GM23248 (cell line): ENCODE measurements around the gene MRM3. TPM values are rescaled to one million over a fixed set of nuclear protein-coding genes. Genes with fewer than 3 reads are reported as not detected.

Experiments used
- DNase-seq: peaks from one replicate; pipeline ENCODE4 v3.0.0-alpha.2; 2015
- H2AFZ ChIP-seq: fragments of 200-600 bp; sonication (generic); 2 replicates; pipeline ENCODE4 v1.6.1; 2016; ENCODE audit warnings: antibody characterized with exemption
- H3F3A ChIP-seq: fragments of 200-600 bp; sonication (generic); 2 replicates; pipeline ENCODE4 v1.6.1; 2016; ENCODE audit warnings: mild to moderate bottlenecking, antibody characterized with exemption, mixed run types; ENCODE audit not compliant: insufficient read depth
- H3K27ac ChIP-seq: fragments of 200-600 bp; sonication (generic); 2 replicates; pipeline ENCODE4 v1.5.1; 2016; ENCODE audit warnings: mild to moderate bottlenecking
- H3K27me3 ChIP-seq: fragments of 200-600 bp; sonication (generic); replicated peaks from 2 replicates; pipeline ENCODE4 v1.6.1; 2016; ENCODE audit warnings: mild to moderate bottlenecking; ENCODE audit not compliant: insufficient read depth
- H3K36me3 ChIP-seq: fragments of 200-600 bp; sonication (generic); 2 replicates; pipeline ENCODE4 v1.6.1; 2016; ENCODE audit warnings: low read depth, mild to moderate bottlenecking
- H3K4me1 ChIP-seq: fragments of 200-600 bp; sonication (generic); 2 replicates; pipeline ENCODE4 v1.6.1; 2016; ENCODE audit warnings: mild to moderate bottlenecking; ENCODE audit not compliant: insufficient read depth
- H3K4me2 ChIP-seq: fragments of 200-600 bp; sonication (generic); one replicate; pipeline ENCODE4 v1.6.1; 2016; ENCODE audit warnings: mild to moderate bottlenecking; ENCODE audit not compliant: unreplicated experiment
- H3K4me3 ChIP-seq: fragments of 200-600 bp; sonication (generic); 2 replicates; pipeline ENCODE4 v1.5.1; 2016; ENCODE audit warnings: mild to moderate bottlenecking
- H3K79me2 ChIP-seq: fragments of 200-600 bp; sonication (generic); 2 replicates; pipeline ENCODE4 v1.6.1; 2016; ENCODE audit warnings: mild to moderate bottlenecking; ENCODE audit not compliant: insufficient read depth
- H3K9ac ChIP-seq: fragments of 200-600 bp; sonication (generic); 2 replicates; pipeline ENCODE4 v1.6.1; 2016; ENCODE audit warnings: mild to moderate bottlenecking
- H3K9me2 ChIP-seq: fragments of 200-600 bp; sonication (generic); 2 replicates; pipeline ENCODE4 v1.6.1; 2016; ENCODE audit warnings: mixed run types, mild to moderate bottlenecking, moderate library complexity; ENCODE audit not compliant: insufficient read depth
- H3K9me3 ChIP-seq: fragments of 200-600 bp; sonication (generic); one replicate; pipeline ENCODE4 v1.6.1; 2017; ENCODE audit warnings: low read depth
- H4K20me1 ChIP-seq: fragments of 200-600 bp; sonication (generic); 2 replicates; pipeline ENCODE4 v1.6.0; 2016; ENCODE audit not compliant: insufficient read depth
- EZH2 ChIP-seq: fragments of 200-600 bp; sonication (generic); IDR thresholded peaks from 2 replicates; pipeline ENCODE4 v1.6.1; 2018; ENCODE audit warnings: antibody characterized with exemption, mild to moderate bottlenecking; ENCODE audit not compliant: insufficient read depth, poor library complexity, severe bottlenecking
- EZH2phosphoT487 ChIP-seq: fragments of 200-600 bp; sonication (generic); IDR thresholded peaks from 2 replicates; pipeline ENCODE4 v1.6.1; 2018; ENCODE audit warnings: antibody characterized with exemption, moderate library complexity, mild to moderate bottlenecking, low read depth; ENCODE audit not compliant: insufficient read depth
- WGBS, 2 experiments: methylation state at CpG; one replicate each; pipeline ENCODE4 v1.1.6; 2015 to 2017; ENCODE audit warnings: low lambda C conversion rate in 2 of 2, low coverage in 1 of 2; ENCODE audit errors: missing lambda C conversion rate in 2 of 2; 5-methylcytosine and 5-hydroxymethylcytosine counted together
- in situ Hi-C: fragments of 300-500 bp; cut with MboI; formaldehyde crosslinking; loops from 2 replicates; pipeline ENCODE4 v1.15.0; 2020
- polyA plus RNA-seq: library from polyadenylated mRNA; unstranded; fragments of >200 nt; fragmentation: Nextera tagmentation; extraction: Ambion mirVana; gene quantifications from 2 replicates; pipeline ENCODE4 v1.2.1, GENCODE V29; 2016
- total RNA-seq: library from RNA; depleted of rRNA; stranded (reverse); fragments of >200 nt; shearing (Covaris generic); gene quantifications from 2 replicates; pipeline ENCODE4 v1.2.3, GENCODE V29; 2014

Gene MRM3
- total and polyA plus RNA-seq, 2 experiments from 2014 or later = 19.1 to 19.3 TPM

DNA sequence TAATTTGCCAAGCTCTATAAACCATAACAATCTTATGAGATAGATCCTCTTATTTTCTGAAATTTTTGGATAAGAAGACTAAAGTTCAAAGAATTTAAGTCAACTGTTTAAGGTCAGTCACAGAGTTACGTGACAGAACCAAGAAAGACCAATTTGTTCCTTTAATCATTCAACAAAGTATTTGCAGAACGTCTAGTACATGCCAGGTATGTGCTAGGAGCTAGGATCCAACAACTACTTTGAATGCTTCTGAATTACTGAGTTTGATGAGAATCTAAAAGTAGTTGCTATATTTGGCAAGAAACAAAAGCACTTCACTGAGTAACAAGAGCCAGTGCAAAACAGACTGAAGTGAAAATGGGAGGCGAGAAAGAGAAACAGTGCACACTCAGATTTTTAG lies 15.1 kb upstream of the MRM3 start:
- no peak overlapping the region for H2AFZ ChIP-seq
- no peaks in the 10 kb centered on the region for H4K20me1 ChIP-seq
- no peaks in the 10 kb centered on the region for H3K9me2 ChIP-seq
- H3K4me2 ChIP-seq = no peak overlapping the region
- H3F3A ChIP-seq = no peaks in the 10 kb centered on the region
- TF ChIP-seq EZH2phosphoT487 (no peak), EZH2 (no peak)
- H3K4me3 ChIP-seq = no peak overlapping the region
- no peak overlapping the region for H3K27ac ChIP-seq
- WGBS, 2 experiments = 71 to 73% methylated on average over 3 of the region's 3 CpGs
- in situ Hi-C loops = no loop called here
- peaks cover 40% of the 10 kb centered on the region for H3K36me3 ChIP-seq
- no peaks in the 10 kb centered on the region for H3K27me3 ChIP-seq
- no peaks in the 10 kb centered on the region for H3K79me2 ChIP-seq
- no peak for DNase-seq
- H3K4me1 ChIP-seq = no peaks in the 10 kb centered on the region
- no peaks in the 10 kb centered on the region for H3K9me3 ChIP-seq
- no peak overlapping the region for H3K9ac ChIP-seq

DNA sequence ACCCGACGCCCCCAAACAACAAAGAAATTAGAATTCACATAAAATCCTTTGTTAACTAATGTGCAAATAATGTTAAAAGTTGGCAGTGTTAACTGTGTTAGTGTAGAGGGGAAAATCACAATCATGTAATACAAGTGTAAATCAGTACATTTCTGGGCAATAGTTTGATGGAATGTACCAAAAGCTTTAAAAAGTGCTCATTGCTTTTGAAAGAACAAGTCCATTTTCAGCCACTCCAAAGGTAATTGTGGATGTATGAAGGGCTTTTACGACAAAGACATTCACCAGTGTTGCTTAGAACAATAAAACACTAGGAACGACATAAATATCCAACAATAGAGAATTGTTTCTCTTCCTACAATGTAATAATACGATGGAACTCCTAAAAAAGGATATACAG lies 9.1 kb upstream of the MRM3 start:
- no peak overlapping the region for H3K27ac ChIP-seq
- no peaks in the 10 kb centered on the region for H3F3A ChIP-seq
- H3K4me3 ChIP-seq = no peak overlapping the region
- DNase-seq = no peak
- in situ Hi-C loops = no loop called here
- TF ChIP-seq EZH2 = no peak
- TF ChIP-seq EZH2phosphoT487 = no peak
- H3K4me1 ChIP-seq = no peaks in the 10 kb centered on the region
- no peaks in the 10 kb centered on the region for H3K9me3 ChIP-seq
- no peak overlapping the region for H3K9ac ChIP-seq
- H3K27me3 ChIP-seq = no peaks in the 10 kb centered on the region
- peaks cover 5% of the 10 kb centered on the region; the same call in 1 of the 2 replicates for H3K79me2 ChIP-seq
- no peaks in the 10 kb centered on the region for H3K9me2 ChIP-seq
- H3K36me3 ChIP-seq = peaks cover 47% of the 10 kb centered on the region
- H3K4me2 ChIP-seq = no peak overlapping the region
- no peak overlapping the region for H2AFZ ChIP-seq
- 98% methylated on average over 5 of the region's 5 CpGs for WGBS, 2 experiments
- no peaks in the 10 kb centered on the region for H4K20me1 ChIP-seq

GRCh38 chr17:773467-774312 lies 8.5 kb upstream of the MRM3 start:
- Histone ChIP-seq H3K79me2 (peaks cover 12% of the 10 kb centered on the region), H4K20me1 (no peaks in the 10 kb centered on the region), H3K9me2 (no peaks in the 10 kb centered on the region), H3K4me2 (no peak overlapping the region), H3K9me3 (no peaks in the 10 kb centered on the region), H3F3A (no peaks in the 10 kb centered on the region), H3K4me1 (no peaks in the 10 kb centered on the region), H3K36me3 (peaks cover 44% of the 10 kb centered on the region), H3K27ac (no peak overlapping the region), H3K27me3 (no peaks in the 10 kb centered on the region), H2AFZ (no peak overlapping the region), H3K9ac (no peak overlapping the region), H3K4me3 (no peak overlapping the region)
- TF ChIP-seq EZH2 (no peak), EZH2phosphoT487 (no peak)
- in situ Hi-C loops = no loop called here
- WGBS, 2 experiments = 92 to 93% methylated on average over 14 of the region's 14 CpGs
- no peak for DNase-seq

- H3K4me1 ChIP-seq = no peaks in the 10 kb centered on the region
- no peaks in the 10 kb centered on the region for H3K27me3 ChIP-seq
- no peak overlapping the region for H2AFZ ChIP-seq
- no peak overlapping the region for H3K27ac ChIP-seq
- peaks cover 17% of the 10 kb centered on the region for H3K79me2 ChIP-seq
- in situ Hi-C loops = no loop called here
- H3K9me3 ChIP-seq = no peaks in the 10 kb centered on the region
- TF ChIP-seq EZH2phosphoT487 (no peak), EZH2 (no peak)
- no peak for DNase-seq
- H4K20me1 ChIP-seq = no peaks in the 10 kb centered on the region
- peaks cover 44% of the 10 kb centered on the region for H3K36me3 ChIP-seq
- WGBS, 2 experiments = 82 to 91% methylated on average over 5 of the region's 5 CpGs
- no peak overlapping the region for H3K4me2 ChIP-seq
- H3K9me2 ChIP-seq = no peaks in the 10 kb centered on the region
- no peak overlapping the region for H3K4me3 ChIP-seq
- no peak overlapping the region for H3K9ac ChIP-seq
- no peaks in the 10 kb centered on the region for H3F3A ChIP-seq
Observed at GRCh38 chr17:774313-774584, 7.9 kb upstream of the MRM3 start.
